IMR-90 (cell line): ENCODE measurements around the gene TRIM74. TPM values are rescaled to one million over a fixed set of nuclear protein-coding genes. Genes with fewer than 3 reads are reported as not detected.
"Not testable (repeated sequence)": the region's sequence is repeated elsewhere in the genome, so short reads cannot be mapped to it uniquely, and the experiment has no call there.

Experiments
- ATAC-seq: fragments of 200-7000 bp; cut with Tn5 transposase; 2 replicates; pipeline ENCODE4 v1.9.1; 2020; ENCODE audit warnings: low read depth, mild to moderate bottlenecking, moderate library complexity
- BruUV-seq: library from RNA; stranded (reverse); fragments of 400-500 nt; replicated peaks from 2 replicates; lab custom pipeline; 2021; lab: Mats Ljungman, UMichigan
- CTCF ChIA-PET: fragments of 300-600 bp; formaldehyde crosslinking; extraction: SDS; loops from one replicate; lab custom pipeline; 2021; ENCODE audit warnings: antibody characterized with exemption; lab: Yijun Ruan, JAX
- POLR2A ChIA-PET: fragments of 300-600 bp; sonication (Branson Sonifier 250); formaldehyde crosslinking; loops from one replicate; lab custom pipeline; 2022; ENCODE audit warnings: antibody characterized with exemption; ENCODE audit not compliant: unreplicated experiment; lab: Charles Lee
- DNase-seq: peaks from one replicate; pipeline ENCODE4 v3.0.0; 2013
- H2AFZ ChIP-seq: replicated peaks from 2 replicates; pipeline ENCODE3; 2013; ENCODE audit warnings: low read length, mild to moderate bottlenecking; ENCODE audit not compliant: poor library complexity
- H2AK5ac ChIP-seq: 2 replicates; pipeline ENCODE4 v1.6.1; 2013; ENCODE audit warnings: low read depth, low read length, inconsistent platforms
- H2AK9ac ChIP-seq: replicated peaks from 2 replicates; pipeline ENCODE3; 2013; ENCODE audit warnings: mild to moderate bottlenecking, low read depth, low read length, moderate library complexity; ENCODE audit not compliant: poor library complexity
- H2BK120ac ChIP-seq: 2 replicates; pipeline ENCODE4 v1.6.1; 2013; ENCODE audit warnings: low read depth, low read length, inconsistent platforms
- H2BK15ac ChIP-seq: 3 replicates; pipeline ENCODE4 v1.6.1; 2013; ENCODE audit warnings: low read depth, low read length, inconsistent platforms
- H2BK20ac ChIP-seq: 2 replicates; pipeline ENCODE4 v1.6.1; 2013; ENCODE audit warnings: low read depth, mild to moderate bottlenecking, inconsistent platforms, low read length, moderate library complexity
- H2BK5ac ChIP-seq: 2 replicates; pipeline ENCODE4 v1.6.1; 2013; ENCODE audit warnings: mild to moderate bottlenecking, low read depth, low read length, inconsistent platforms; ENCODE audit not compliant: poor library complexity, severe bottlenecking
- H3K14ac ChIP-seq: replicated peaks from 2 replicates; pipeline ENCODE4 v1.6.1; 2013; ENCODE audit warnings: low read depth, low read length, inconsistent platforms
- H3K18ac ChIP-seq: 2 replicates; pipeline ENCODE4 v1.6.1; 2013; ENCODE audit warnings: low read depth, low read length, control low read depth
- H3K23ac ChIP-seq: 2 replicates; pipeline ENCODE4 v1.6.1; 2013; ENCODE audit warnings: low read depth, low read length, inconsistent platforms
- H3K27ac ChIP-seq: 2 replicates; pipeline ENCODE4 v1.5.1; 2013; ENCODE audit warnings: mild to moderate bottlenecking, control low read depth, low read length; ENCODE audit not compliant: insufficient read depth
- H3K27me3 ChIP-seq: 2 replicates; pipeline ENCODE4 v1.6.1; 2013; ENCODE audit warnings: low read length; ENCODE audit not compliant: control insufficient read depth, insufficient read depth
- H3K36me3 ChIP-seq: 2 replicates; pipeline ENCODE4 v1.6.1; 2013; ENCODE audit warnings: low read length, mixed read lengths; ENCODE audit not compliant: control insufficient read depth, insufficient read depth
- H3K4ac ChIP-seq: 2 replicates; pipeline ENCODE4 v1.6.1; 2013; ENCODE audit warnings: low read depth, low read length, inconsistent platforms
- H3K4me1 ChIP-seq: 2 replicates; pipeline ENCODE4 v1.6.1; 2013; ENCODE audit warnings: low read length, mixed read lengths; ENCODE audit not compliant: control insufficient read depth, insufficient read depth
- H3K4me2 ChIP-seq: 2 replicates; pipeline ENCODE4 v1.6.1; 2013; ENCODE audit warnings: low read depth, mild to moderate bottlenecking, control low read depth, low read length, moderate library complexity
- H3K4me3 ChIP-seq: 2 replicates; pipeline ENCODE4 v1.5.1; 2013; ENCODE audit warnings: low read depth, mild to moderate bottlenecking, control low read depth, low read length, moderate library complexity; ENCODE audit not compliant: insufficient read depth
- H3K56ac ChIP-seq: 2 replicates; pipeline ENCODE4 v1.6.1; 2013; ENCODE audit warnings: low read length, inconsistent platforms; ENCODE audit not compliant: insufficient read depth; ENCODE audit errors: extremely low read depth
- H3K79me1 ChIP-seq, 2 experiments: 2 replicates each; pipeline ENCODE4 v1.6.1; 2013; ENCODE audit warnings: low read length in 2 of 2, inconsistent platforms in 1 of 2, low read depth in 1 of 2
- H3K9ac ChIP-seq: 2 replicates; pipeline ENCODE4 v1.6.1; 2013; ENCODE audit warnings: low read depth, low read length, control low read depth
- H3K9me1 ChIP-seq: 2 replicates; pipeline ENCODE4 v1.6.1; 2013; ENCODE audit warnings: low read length, inconsistent platforms; ENCODE audit not compliant: insufficient read depth
- H3K9me3 ChIP-seq: 2 replicates; pipeline ENCODE4 v1.6.1; 2013; ENCODE audit warnings: low read length; ENCODE audit not compliant: control insufficient read depth, insufficient read depth
- H4K20me1 ChIP-seq: 2 replicates; pipeline ENCODE4 v1.6.1; 2013; ENCODE audit warnings: low read length, inconsistent platforms; ENCODE audit not compliant: insufficient read depth
- H4K5ac ChIP-seq: 2 replicates; pipeline ENCODE4 v1.6.1; 2013; ENCODE audit warnings: mild to moderate bottlenecking, low read depth, low read length, control low read depth
- H4K8ac ChIP-seq, 2 experiments: 2 replicates each; pipeline ENCODE4 v1.6.1; 2013; ENCODE audit warnings: low read depth in 2 of 2, low read length in 2 of 2, control low read depth in 1 of 2, inconsistent platforms in 1 of 2
- H4K91ac ChIP-seq: 2 replicates; pipeline ENCODE4 v1.6.1; 2013; ENCODE audit warnings: low read depth, low read length, inconsistent platforms; ENCODE audit not compliant: insufficient read depth
- WGBS, 2 experiments: methylation state at CpG; one replicate each; pipeline versions ENCODE4 v1.1.5 to v1.1.7; 2013; ENCODE audit warnings: missing lambda C conversion rate in 2 of 2; ENCODE audit not compliant: insufficient read length in 1 of 2; ENCODE audit errors: extremely low coverage in 2 of 2; 5-methylcytosine and 5-hydroxymethylcytosine counted together
- dilution Hi-C: fragments of 300-500 bp; cut with HindIII; formaldehyde crosslinking; loops from one replicate; pipeline ENCODE4 v1.14.3; 2018; ENCODE audit warnings: low sequenced_read_pairs; ENCODE audit not compliant: unreplicated experiment
- in situ Hi-C: fragments of 300-500 bp; cut with MboI; formaldehyde crosslinking; loops from 3 replicates; pipeline ENCODE4 v1.14.3; 2019; ENCODE audit warnings: low sequenced_read_pairs, inconsistent platforms, mixed read lengths
- intact Hi-C: fragments of 100-400 bp; cut with micrococcal nuclease; formaldehyde crosslinking; loops from 2 replicates; pipeline ENCODE4 v1.10.0; 2022
- polyA plus RNA-seq, 3 experiments: library from polyadenylated mRNA; depleted of rRNA; stranded (reverse); fragments of >200 nt; gene quantifications; 2 replicates each; pipeline ENCODE4 v1.2.3, GENCODE V29; 2012; ENCODE audit warnings: low replicate concordance in 1 of 3
- total RNA-seq: library from RNA; depleted of rRNA; stranded (reverse); fragments of >200 nt; gene quantifications from 2 replicates; pipeline ENCODE4 v1.2.3, GENCODE V29; 2012

Gene TRIM74
- total and polyA plus RNA-seq, 2 of the 4 experiments (the other 2 are of a cell fraction), result 0.17 TPM; not detected in 1

DNA sequence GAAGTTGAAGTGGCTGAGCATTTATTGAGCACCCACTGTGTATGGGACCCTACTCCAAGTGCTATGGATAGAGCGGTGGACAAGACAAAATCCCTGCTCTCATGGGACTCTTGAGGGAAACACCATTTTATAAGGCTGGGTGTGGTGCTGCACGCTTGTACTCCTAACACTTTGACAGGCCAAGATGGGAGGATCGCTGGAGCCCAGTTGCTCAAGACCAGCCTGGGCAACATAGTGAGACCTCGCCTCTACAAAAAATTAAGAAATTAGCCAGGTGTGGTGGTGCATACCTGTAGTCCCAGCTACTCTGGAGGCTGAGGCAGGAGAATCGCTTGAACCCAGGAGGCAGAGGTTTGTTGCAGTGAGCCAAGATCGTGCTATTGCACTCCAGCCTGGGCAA, 41.5 kb downstream of the TRIM74 start:
- H2AFZ ChIP-seq, DNase-seq, H3K56ac ChIP-seq, H3K23ac ChIP-seq, H3K14ac ChIP-seq, dilution Hi-C loops, H3K4me3 ChIP-seq, H3K18ac ChIP-seq, H2BK20ac ChIP-seq, H2BK15ac ChIP-seq, H2BK120ac ChIP-seq, intact Hi-C loops, H3K9me1 ChIP-seq, H3K4me1 ChIP-seq, H2AK5ac ChIP-seq, H3K4me2 ChIP-seq, H2AK9ac ChIP-seq, H3K27me3 ChIP-seq, POLR2A ChIA-PET, CTCF ChIA-PET, ATAC-seq, H4K5ac ChIP-seq, H4K91ac ChIP-seq, H3K27ac ChIP-seq, in situ Hi-C loops, H4K8ac ChIP-seq, BruUV-seq, H2BK5ac ChIP-seq, H3K9me3 ChIP-seq, H3K4ac ChIP-seq, H3K9ac ChIP-seq: not testable (repeated sequence)
- peaks cover 12% of the 10 kb centered on the region; the same call in 1 of the 2 replicates for H4K20me1 ChIP-seq
- WGBS, 2 experiments, result no CpG with 5 or more reads among the region's 6 CpGs
- peaks cover 30% of the 10 kb centered on the region for H3K36me3 ChIP-seq
- H3K79me1 ChIP-seq, result peaks cover 26 to 39% of the 10 kb centered on the region in 2 experiments
